MM.1S (cell line): Measurements from ENCODE around the gene TAAR9.

Source experiments
- DNase-seq: peaks from one replicate; pipeline ENCODE4 v3.0.0-alpha.2; 2015
- H2AFZ ChIP-seq: fragments of 300-600 bp; sonication (generic); 2 replicates; pipeline ENCODE4 v1.6.0; 2016; ENCODE audit warnings: antibody characterized with exemption, low read length
- H3F3A ChIP-seq: fragments of 300-600 bp; sonication (generic); 2 replicates; pipeline ENCODE4 v1.6.1; 2016; ENCODE audit warnings: mild to moderate bottlenecking, antibody characterized with exemption, low read length, moderate library complexity, mixed read lengths; ENCODE audit not compliant: insufficient read depth
- H3K27ac ChIP-seq: fragments of 300-600 bp; sonication (generic); 2 replicates; pipeline ENCODE4 v1.5.1; 2016; ENCODE audit warnings: mild to moderate bottlenecking, low read length
- H3K27me3 ChIP-seq: fragments of 300-600 bp; sonication (generic); replicated peaks from 2 replicates; pipeline ENCODE4 v1.6.0; 2016; ENCODE audit warnings: low read length; ENCODE audit not compliant: insufficient read depth
- H3K36me3 ChIP-seq: fragments of 300-600 bp; sonication (generic); replicated peaks from 2 replicates; pipeline ENCODE4 v1.6.1; 2016; ENCODE audit warnings: mild to moderate bottlenecking, low read length, mixed read lengths; ENCODE audit not compliant: insufficient read depth
- H3K4me1 ChIP-seq: fragments of 300-600 bp; sonication (generic); 2 replicates; pipeline ENCODE4 v1.6.1; 2016; ENCODE audit warnings: low read length, mixed read lengths
- H3K4me2 ChIP-seq: fragments of 300-600 bp; sonication (generic); 2 replicates; pipeline ENCODE4 v1.6.0; 2016; ENCODE audit warnings: low read depth, low read length
- H3K4me3 ChIP-seq: fragments of 300-600 bp; sonication (generic); 2 replicates; pipeline ENCODE4 v1.5.1; 2016; ENCODE audit warnings: low read length, mixed read lengths
- H3K79me2 ChIP-seq: fragments of 300-600 bp; sonication (generic); 2 replicates; pipeline ENCODE4 v1.6.1; 2016; ENCODE audit warnings: mixed run types, low read length, mixed read lengths
- H3K9ac ChIP-seq: fragments of 300-600 bp; sonication (generic); 2 replicates; pipeline ENCODE4 v1.6.1; 2016; ENCODE audit warnings: low read length, mixed read lengths
- H3K9me2 ChIP-seq: fragments of 300-600 bp; sonication (generic); replicated peaks from 2 replicates; pipeline ENCODE4 v1.6.1; 2016; ENCODE audit warnings: mild to moderate bottlenecking, low read length, mixed read lengths; ENCODE audit not compliant: insufficient read depth
- H3K9me3 ChIP-seq: fragments of 300-600 bp; sonication (generic); replicated peaks from 2 replicates; pipeline ENCODE4 v1.6.1; 2016; ENCODE audit warnings: mild to moderate bottlenecking, low read length, mixed read lengths; ENCODE audit not compliant: insufficient read depth
- H4K20me1 ChIP-seq: fragments of 300-600 bp; sonication (generic); 2 replicates; pipeline ENCODE4 v1.6.1; 2016; ENCODE audit warnings: mild to moderate bottlenecking, low read length, moderate library complexity, mixed read lengths; ENCODE audit not compliant: insufficient read depth
- CTCF ChIP-seq: fragments of 300-600 bp; sonication (generic); IDR thresholded peaks from 2 replicates; pipeline ENCODE4 v1.5.1; 2016; ENCODE audit warnings: antibody characterized with exemption, low read length, mixed read lengths
- EZH2 ChIP-seq: fragments of 300-600 bp; sonication (generic); optimal IDR thresholded peaks from 2 replicates; pipeline ENCODE3; 2017; ENCODE audit warnings: low read depth, mild to moderate bottlenecking, antibody characterized with exemption, low read length, mixed read lengths
- EZH2phosphoT487 ChIP-seq: fragments of 300-600 bp; sonication (generic); IDR thresholded peaks from 2 replicates; pipeline ENCODE4 v1.6.1; 2018; ENCODE audit warnings: antibody characterized with exemption, low read length

Gene TAAR9

DNA sequence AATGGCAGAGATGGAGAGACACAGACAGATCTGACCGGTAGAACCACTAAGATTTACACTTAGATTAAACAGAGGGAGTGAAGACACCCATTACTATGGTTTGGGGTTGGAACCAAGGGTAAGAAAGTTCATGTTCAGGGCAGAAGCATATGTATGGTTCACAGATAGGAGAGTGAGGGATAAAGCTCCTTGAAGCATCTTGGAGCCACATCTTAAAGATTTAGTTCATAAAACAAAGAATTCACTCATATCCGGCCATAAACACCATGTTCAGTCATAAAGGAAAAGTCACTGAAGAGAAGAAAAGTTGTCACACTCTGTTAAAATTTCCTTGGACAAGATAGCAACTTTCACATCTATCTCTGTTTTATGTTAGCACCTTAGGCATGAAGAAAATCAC is 43.1 kb upstream of the TAAR9 start:
- Histone ChIP-seq H3K27me3 (no peaks in the 10 kb centered on the region), H3K79me2 (peaks cover 96% of the 10 kb centered on the region), H3K4me3 (peak overlapping the region; percentile 21; the same call in 1 of the 2 replicates), H3K4me1 (peaks cover 45% of the 10 kb centered on the region), H3K9me3 (no peaks in the 10 kb centered on the region), H3K27ac (peak overlapping the region; percentile 58; the same call in 1 of the 2 replicates), H3K4me2 (peak overlapping the region; percentile 63), H3F3A (0 out of 2 replicates have a peak, but pooled peaks cover 4% of the 10 kb centered on the region), H3K9me2 (no peaks in the 10 kb centered on the region), H3K36me3 (peaks cover 3% of the 10 kb centered on the region; the same call in 1 of the 2 replicates), H3K9ac (no peak overlapping the region; the same call in 1 of the 2 replicates), H4K20me1 (no peaks in the 10 kb centered on the region; the same call in 1 of the 2 replicates), H2AFZ (no peak overlapping the region)
- no peak for DNase-seq
- no peak for TF ChIP-seq CTCF
- no peak for TF ChIP-seq EZH2phosphoT487
- TF ChIP-seq EZH2, result no peak

GRCh38 chr6:132495604-132496079 is 42.4 kb upstream of the TAAR9 start:
- Histone ChIP-seq H3K9ac (peak overlapping the region; percentile 8; the same call in 1 of the 2 replicates), H3K9me2 (no peaks in the 10 kb centered on the region), H3K4me3 (peak overlapping the region; percentile 21), H3K4me2 (peak overlapping the region; percentile 63), H3F3A (0 out of 2 replicates have a peak, but pooled peaks cover 4% of the 10 kb centered on the region), H3K4me1 (peaks cover 48% of the 10 kb centered on the region), H3K79me2 (peaks cover 96% of the 10 kb centered on the region), H3K9me3 (no peaks in the 10 kb centered on the region), H3K36me3 (no peaks in the 10 kb centered on the region; the same call in 1 of the 2 replicates), H3K27ac (peak overlapping the region; percentile 58; the same call in 1 of the 2 replicates), H2AFZ (no peak overlapping the region), H3K27me3 (no peaks in the 10 kb centered on the region), H4K20me1 (no peaks in the 10 kb centered on the region; the same call in 1 of the 2 replicates)
- TF ChIP-seq CTCF, result no peak
- TF ChIP-seq EZH2phosphoT487, result no peak
- no peak for TF ChIP-seq EZH2
- DNase-seq, result peak; percentile 41

DNA sequence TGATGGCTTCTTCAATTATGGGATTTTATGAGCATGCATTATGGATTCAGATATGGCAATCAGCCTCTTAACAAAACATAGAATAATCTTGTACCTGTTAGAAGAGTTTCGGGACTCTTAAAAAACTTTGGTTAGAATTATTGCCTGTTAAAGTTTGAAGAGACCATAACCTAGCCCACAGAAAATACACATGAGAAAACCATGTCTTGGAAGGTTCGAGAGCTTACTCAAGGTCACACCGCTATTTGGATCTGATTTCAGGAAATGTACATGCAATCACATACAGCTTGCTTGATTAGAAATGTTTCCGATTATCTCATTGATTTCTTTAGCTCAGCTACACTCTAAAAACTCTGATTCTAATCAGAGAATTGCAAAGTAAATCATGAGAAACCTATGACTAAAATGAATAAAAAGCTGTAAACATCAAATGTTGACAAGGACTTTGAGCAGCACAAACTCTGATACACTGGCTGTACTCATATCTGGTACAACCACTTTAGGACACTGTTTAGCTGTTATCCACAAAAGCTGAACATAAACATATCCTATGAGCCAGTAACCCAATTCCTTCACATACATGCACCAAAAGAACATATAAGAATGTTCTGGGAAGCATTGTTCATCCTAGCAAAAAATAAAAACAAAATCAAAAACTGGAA is 41.4 kb upstream of the TAAR9 start:
- H3K4me1 ChIP-seq, result peaks cover 48% of the 10 kb centered on the region
- H3K79me2 ChIP-seq, result peaks cover 93% of the 10 kb centered on the region
- no peaks in the 10 kb centered on the region for H3K27me3 ChIP-seq
- 0 out of 2 replicates have a peak, but pooled peaks cover 4% of the 10 kb centered on the region for H3F3A ChIP-seq
- DNase-seq, result no peak
- no peak overlapping the region for H3K9ac ChIP-seq
- peak overlapping the region; percentile 63 for H3K4me2 ChIP-seq
- peak overlapping the region; percentile 21; the same call in 1 of the 2 replicates for H3K4me3 ChIP-seq
- H3K9me2 ChIP-seq, result no peaks in the 10 kb centered on the region
- no peaks in the 10 kb centered on the region; the same call in 1 of the 2 replicates for H4K20me1 ChIP-seq
- no peak for TF ChIP-seq EZH2
- TF ChIP-seq EZH2phosphoT487, result no peak
- no peak for TF ChIP-seq CTCF
- H3K9me3 ChIP-seq, result no peaks in the 10 kb centered on the region
- peaks cover 3% of the 10 kb centered on the region; the same call in 1 of the 2 replicates for H3K36me3 ChIP-seq
- peak overlapping the region; percentile 58; the same call in 1 of the 2 replicates for H3K27ac ChIP-seq
- no peak overlapping the region for H2AFZ ChIP-seq
